Left colon (tissue), 2 donors: ENCODE data around the gene SPTBN2. TPM values are rescaled to one million over a fixed set of nuclear protein-coding genes. Genes with fewer than 3 reads are reported as not detected.
"Not testable (repeated sequence)": the region's sequence is repeated elsewhere in the genome, so short reads cannot be mapped to it uniquely, and the experiment has no call there.

Experiments
- ATAC-seq: fragments of 200-7000 bp; cut with Tn5 transposase; one replicate; pipeline ENCODE4 v1.9.1; 2020; ENCODE audit warnings: mild to moderate bottlenecking, moderate library complexity
- DNase-seq, 2 donors: peaks; one replicate each; pipeline ENCODE4 v3.0.0-alpha.2; 2020
- intact Hi-C, 2 donors: fragments of 100-400 bp; cut with DNase I in 1 of 2; cut with micrococcal nuclease in 1 of 2; formaldehyde crosslinking; loops; one replicate each; pipeline versions ENCODE4 v1.11.2 to v1.14.0; 2022; cut with DNase I, micrococcal nuclease
- total RNA-seq, 2 donors: library from RNA; stranded (reverse); fragmentation: NEBNext Ultra II Directional; extraction: Animal tissue kit (Norgen Biotek cat#: 25700); gene quantifications; one replicate each; pipeline ENCODE4 v1.2.1, GENCODE V29; 2021
- donor health status: DM: no; HTN: no; CAD: no.
- donor health status: DM: yes; HTN: yes; CAD: no.

Gene SPTBN2
- total RNA-seq, 2 donors from 2014 or later = 3.9 to 7.3 TPM

- DNase-seq = no peak
- ATAC-seq = no peak
- intact Hi-C loops = loop anchor here in 1 of 2 donors (5.0 to 10.0 kb wide), 2 partner anchors 93 to 270 kb away; no protein-coding TSS in a partner anchor
These were observed 53.9 kb downstream of the SPTBN2 start for GRCh38 chr11:66674964-66675602.

- DNase-seq = no peak
- intact Hi-C loops = loop anchor here in 1 of 2 donors (10.0 kb wide), 1 partner anchor 266 kb away; no protein-coding TSS in a partner anchor
- ATAC-seq = no peak
These were observed 58.2 kb downstream of the SPTBN2 start for GRCh38 chr11:66670816-66671215.

GRCh38 chr11:66665369-66665768, 63.6 kb downstream of the SPTBN2 start:
- DNase-seq (no peak), ATAC-seq (no peak)
- intact Hi-C loops = no loop called here

- no peak for DNase-seq
- ATAC-seq = no peak
- intact Hi-C loops = no loop called here
These were observed 65.2 kb downstream of the SPTBN2 start for GRCh38 chr11:66663741-66664296.

- no peak for ATAC-seq
- intact Hi-C loops = no loop called here
These were observed 69.3 kb downstream of the SPTBN2 start for GRCh38 chr11:66659763-66660162.

GRCh38 chr11:66653123-66653522, 75.9 kb downstream of the SPTBN2 start:
- intact Hi-C loops = no loop called here
- ATAC-seq = no peak

More at GRCh38 chr11:66659763-66660162, 69.3 kb downstream of the SPTBN2 start:
- no peak for DNase-seq

GRCh38 chr11:66652651-66653050, 76.4 kb downstream of the SPTBN2 start:
- DNase-seq (no peak), ATAC-seq (peak; percentile 24)
- intact Hi-C loops = no loop called here

More at GRCh38 chr11:66653123-66653522, 75.9 kb downstream of the SPTBN2 start:
- DNase-seq = no peak

GRCh38 chr11:66651016-66651415, 78.0 kb downstream of the SPTBN2 start:
- DNase-seq (no peak), ATAC-seq (peak; percentile 3)
- intact Hi-C loops = no loop called here

GRCh38 chr11:66649903-66650302, 79.1 kb downstream of the SPTBN2 start:
- DNase-seq (no peak), ATAC-seq (no peak)
- intact Hi-C loops = no loop called here

GRCh38 chr11:66646828-66647227, 82.2 kb downstream of the SPTBN2 start:
- intact Hi-C loops = no loop called here
- ATAC-seq (no peak), DNase-seq (no peak)

GRCh38 chr11:66643745-66644437, 85.1 kb downstream of the SPTBN2 start:
- intact Hi-C loops = no loop called here
- ATAC-seq = no peak
- no peak for DNase-seq

GRCh38 chr11:66641834-66642233, 87.2 kb downstream of the SPTBN2 start:
- intact Hi-C loops = no loop called here
- DNase-seq (no peak), ATAC-seq (no peak)

- DNase-seq, intact Hi-C loops, ATAC-seq: not testable (repeated sequence)
These were observed 89.1 kb downstream of the SPTBN2 start for GRCh38 chr11:66639814-66640340.

GRCh38 chr11:66639066-66639813, 89.8 kb downstream of the SPTBN2 start:
- intact Hi-C loops = no loop called here
- DNase-seq = no peak
- ATAC-seq = peak; percentile 19

- peak; percentile 93 to 99 for DNase-seq
- intact Hi-C loops = no loop called here
- ATAC-seq = peak; percentile 92
These were observed 90.6 kb downstream of the SPTBN2 start, which contains the start of gene RBM4 for GRCh38 chr11:66638177-66639065. Gene RBM4, plus strand, starts transcription at chr11:66638703. Its CDS starts 1,009 bp downstream, at chr11:66639712.

- intact Hi-C loops = no loop called here
- DNase-seq = no peak
These were observed 91.3 kb downstream of the SPTBN2 start for GRCh38 chr11:66637557-66638176.

GRCh38 chr11:66636411-66636810, 92.6 kb downstream of the SPTBN2 start:
- no peak for DNase-seq
- intact Hi-C loops = no loop called here
- ATAC-seq = no peak

More at GRCh38 chr11:66637557-66638176, 91.3 kb downstream of the SPTBN2 start:
- no peak for ATAC-seq
